ENCODE measurements around the gene TRIM52. TPM values are rescaled to one million over a fixed set of nuclear protein-coding genes. Genes with fewer than 3 reads are reported as not detected.
A peak's percentile ranks its signal among the peaks of the same experiment; 100 is the strongest.

The TRIM52 gene
- total and polyA plus RNA-seq, 9 of the 15 experiments (the other 6 are each of a cell fraction or from before 2014, with no cell fraction given): 3.3 to 21.9 (median 13.5) TPM

- TF ChIP-seq NRF1 (conservative IDR thresholded peaks at IDR 0.05 in 1 of 2, IDR thresholded peaks at IDR 0.05 in 1 of 2) (no peak), ZNF644 (tag; IDR thresholded peaks at IDR 0.05; ENCODE audit: low read depth) (no peak), CBX5 (IDR thresholded peaks at IDR 0.05; ENCODE audit: borderline replicate concordance, low read depth) (no peak), POLR2A (conservative IDR thresholded peaks at IDR 0.05) (0 out of 2 replicates have a peak, but pooled peaks have one; percentile 35), EGR1 (conservative IDR thresholded peaks at IDR 0.05) (no peak), KAT2B (IDR thresholded peaks at IDR 0.05; ENCODE audit: low read depth, low read length) (no peak), SETDB1 (IDR thresholded peaks at IDR 0.05; ENCODE audit: low read length) (no peak), SRSF9 (IDR thresholded peaks at IDR 0.05; ENCODE audit: borderline replicate concordance, low read depth, low read length) (no peak), POLR2H (tag; IDR thresholded peaks at IDR 0.05; ENCODE audit: low read depth) (peak; percentile 99), ZNF184 (CRISPR knock-in tag; IDR thresholded peaks at IDR 0.05) (no peak), CREB3L1 (IDR thresholded peaks at IDR 0.05; ENCODE audit: borderline replicate concordance, low read depth) (no peak), CHAMP1 (IDR thresholded peaks at IDR 0.05) (peak; percentile 47; the same call in 1 of the 2 replicates), YY1 (IDR thresholded peaks at IDR 0.05; ENCODE audit: borderline replicate concordance in 1 of 3, control insufficient read depth in 1 of 3, extremely low read depth in 1 of 3, insufficient read depth in 3 of 3, insufficient read length in 1 of 3, insufficient replicate concordance in 2 of 3, low read depth in 1 of 3, low read length in 2 of 3) (peak in 1 of 3 experiments; percentile 42), ZBTB5 (IDR thresholded peaks at IDR 0.05) (0 out of 2 replicates have a peak, but pooled peaks have one; percentile 73), MTA1 (IDR thresholded peaks at IDR 0.05; ENCODE audit: borderline replicate concordance) (0 out of 2 replicates have a peak, but pooled peaks have one; percentile 65), ATF1 (CRISPR knock-in tag; IDR thresholded peaks at IDR 0.05) (no peak), ATF1 (tag; IDR thresholded peaks at IDR 0.05) (no peak; the same call in 1 of the 2 replicates)
- TF ChIP-seq, protein P1, sequence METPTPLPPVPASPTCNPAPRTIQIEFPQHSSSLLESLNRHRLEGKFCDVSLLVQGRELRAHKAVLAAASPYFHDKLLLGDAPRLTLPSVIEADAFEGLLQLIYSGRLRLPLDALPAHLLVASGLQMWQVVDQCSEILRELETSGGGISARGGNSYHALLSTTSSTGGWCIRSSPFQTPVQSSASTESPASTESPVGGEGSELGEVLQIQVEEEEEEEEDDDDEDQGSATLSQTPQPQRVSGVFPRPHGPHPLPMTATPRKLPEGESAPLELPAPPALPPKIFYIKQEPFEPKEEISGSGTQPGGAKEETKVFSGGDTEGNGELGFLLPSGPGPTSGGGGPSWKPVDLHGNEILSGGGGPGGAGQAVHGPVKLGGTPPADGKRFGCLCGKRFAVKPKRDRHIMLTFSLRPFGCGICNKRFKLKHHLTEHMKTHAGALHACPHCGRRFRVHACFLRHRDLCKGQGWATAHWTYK (CRISPR knock-in tag; IDR thresholded peaks at IDR 0.05): no peak
- TF ChIP-seq, protein P2, sequence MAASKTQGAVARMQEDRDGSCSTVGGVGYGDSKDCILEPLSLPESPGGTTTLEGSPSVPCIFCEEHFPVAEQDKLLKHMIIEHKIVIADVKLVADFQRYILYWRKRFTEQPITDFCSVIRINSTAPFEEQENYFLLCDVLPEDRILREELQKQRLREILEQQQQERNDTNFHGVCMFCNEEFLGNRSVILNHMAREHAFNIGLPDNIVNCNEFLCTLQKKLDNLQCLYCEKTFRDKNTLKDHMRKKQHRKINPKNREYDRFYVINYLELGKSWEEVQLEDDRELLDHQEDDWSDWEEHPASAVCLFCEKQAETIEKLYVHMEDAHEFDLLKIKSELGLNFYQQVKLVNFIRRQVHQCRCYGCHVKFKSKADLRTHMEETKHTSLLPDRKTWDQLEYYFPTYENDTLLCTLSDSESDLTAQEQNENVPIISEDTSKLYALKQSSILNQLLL (CRISPR knock-in tag; IDR thresholded peaks at IDR 0.05; ENCODE audit: borderline replicate concordance): no peak
Observed at GRCh38 chr5:181207214-181207959, 53.6 kb downstream of the TRIM52 start (continued).
